HCT116 (cell line): ENCODE data around the gene EPHA1. TPM values are rescaled to one million over a fixed set of nuclear protein-coding genes. Genes with fewer than 3 reads are reported as not detected.

ENCODE experiments used
- ATAC-seq: fragments of 200-7000 bp; cut with Tn5 transposase; 2 replicates; pipeline ENCODE4 v1.9.1; 2020; ENCODE audit warnings: mild to moderate bottlenecking, moderate library complexity
- BruUV-seq: library from RNA; stranded (reverse); fragments of 400-500 nt; replicated peaks from 2 replicates; lab custom pipeline; 2021; lab: Mats Ljungman, UMichigan
- CTCF ChIA-PET: fragments of 300-600 bp; sonication (Branson Sonifier 250); formaldehyde crosslinking; loops from one replicate; lab custom pipeline; 2021; ENCODE audit warnings: antibody characterized with exemption; lab: Charles Lee
- POLR2A ChIA-PET: fragments of 300-600, 350-600 bp; sonication (Branson Sonifier 250); formaldehyde crosslinking; loops from one replicate; lab custom pipeline; 2021; ENCODE audit warnings: antibody characterized with exemption; lab: Charles Lee
- RAD21 ChIA-PET, 2 experiments: fragments of 300-600 bp; sonication (Branson Sonifier 250); formaldehyde crosslinking; loops; one replicate each; lab custom pipeline; 2023; ENCODE audit warnings: low total read pairs in 2 of 2; ENCODE audit not compliant: uncharacterized antibody in 2 of 2, unreplicated experiment in 2 of 2, low non-redundant PET in 1 of 2; lab: Charles Lee
- DNase-seq: peaks from one replicate; pipeline ENCODE4 v3.0.0-alpha.2; 2010; ENCODE audit warnings: low read depth, low spot score
- H2AFZ ChIP-seq: fragments of 200-600 bp; shearing (Covaris generic), sonication (generic); 2 replicates; pipeline ENCODE4 v1.6.1; 2017; ENCODE audit warnings: low read depth, mixed run types, mixed read lengths, antibody characterized with exemption, low read length; ENCODE audit not compliant: poor library complexity, severe bottlenecking
- H3K27ac ChIP-seq: 2 replicates; pipeline ENCODE4 v1.5.1; 2012; ENCODE audit warnings: low read depth, low read length
- H3K27me3 ChIP-seq: fragments of 200-600 bp; sonication (generic); 2 replicates; pipeline ENCODE4 v1.6.1; 2016; ENCODE audit warnings: mixed run types, low read length, mixed read lengths; ENCODE audit not compliant: insufficient read depth
- H3K36me3 ChIP-seq, 2 experiments: fragments of 200-500 bp in 1 of 2; fragments of 200-600 bp in 1 of 2; sonication (Bioruptor generic) in 1 of 2; sonication (generic) in 1 of 2; 2 replicates each; pipeline versions ENCODE4 v1.5.1 to v1.6.1; 2014 to 2016; ENCODE audit warnings: low read length in 2 of 2, inconsistent platforms in 1 of 2, mixed read lengths in 1 of 2, mixed run types in 1 of 2; ENCODE audit not compliant: insufficient read depth in 2 of 2, control insufficient read depth in 1 of 2
- H3K4me1 ChIP-seq, 2 experiments: fragments of 200-600 bp in 1 of 2; sonication (generic) in 1 of 2; 2 replicates each; pipeline versions ENCODE4 v1.5.1 to v1.6.1; 2012 to 2017; ENCODE audit warnings: low read length in 2 of 2, inconsistent platforms in 1 of 2, mild to moderate bottlenecking in 1 of 2, mixed read lengths in 1 of 2, mixed run types in 1 of 2, moderate library complexity in 1 of 2; ENCODE audit not compliant: insufficient read depth in 2 of 2, control insufficient read depth in 1 of 2
- H3K4me2 ChIP-seq: fragments of 200-600 bp; sonication (generic); 2 replicates; pipeline ENCODE4 v1.6.1; 2017; ENCODE audit warnings: mixed run types, low read length, mixed read lengths
- H3K4me3 ChIP-seq, 2 experiments: fragments of 200-600 bp in 1 of 2; sonication (generic) in 1 of 2; replicated peaks in 1 of 2; 2 replicates each; pipeline ENCODE4 v1.5.1; 2011 to 2016; ENCODE audit warnings: low read length in 2 of 2, control low read depth in 1 of 2, low read depth in 1 of 2, mild to moderate bottlenecking in 1 of 2, mixed read lengths in 1 of 2, mixed run types in 1 of 2
- H3K79me2 ChIP-seq: fragments of 200-600 bp; sonication (generic); 2 replicates; pipeline ENCODE4 v1.6.1; 2017; ENCODE audit warnings: mild to moderate bottlenecking, mixed run types, low read length, moderate library complexity, mixed read lengths; ENCODE audit not compliant: insufficient read depth
- H3K9ac ChIP-seq: fragments of 200-600 bp; sonication (generic); 2 replicates; pipeline ENCODE4 v1.6.1; 2016; ENCODE audit warnings: low read length, mixed read lengths
- H3K9me2 ChIP-seq: fragments of 200-600 bp; sonication (generic), shearing (Covaris generic); 2 replicates; pipeline ENCODE4 v1.6.1; 2017; ENCODE audit warnings: mixed run types, mild to moderate bottlenecking, moderate library complexity; ENCODE audit not compliant: insufficient read depth
- H3K9me3 ChIP-seq, 2 experiments: fragments of 200-500 bp in 1 of 2; fragments of 200-600 bp in 1 of 2; sonication (Bioruptor generic) in 1 of 2; sonication (generic) in 1 of 2; 2 replicates each; pipeline ENCODE4 v1.6.1; 2014 to 2017; ENCODE audit warnings: low read length in 2 of 2, mixed read lengths in 2 of 2, inconsistent platforms in 1 of 2, low read depth in 1 of 2, mild to moderate bottlenecking in 1 of 2, mixed run types in 1 of 2, moderate library complexity in 1 of 2; ENCODE audit not compliant: control insufficient read depth in 1 of 2, insufficient read depth in 1 of 2
- H4K20me1 ChIP-seq: fragments of 200-600 bp; sonication (generic), shearing (Covaris generic); 2 replicates; pipeline ENCODE4 v1.6.1; 2017; ENCODE audit warnings: mixed run types, mild to moderate bottlenecking, moderate library complexity; ENCODE audit not compliant: insufficient read depth
- EGR1 ChIP-seq: IDR thresholded peaks from 2 replicates; pipeline ENCODE4 v1.6.1; 2012; ENCODE audit warnings: low read depth
- EZH2 ChIP-seq: fragments of 200-600 bp; sonication (generic); IDR thresholded peaks from 2 replicates; pipeline ENCODE4 v1.6.1; 2017; ENCODE audit warnings: antibody characterized with exemption, mixed run types
- EZH2phosphoT487 ChIP-seq: fragments of 200-600 bp; IDR thresholded peaks from 2 replicates; pipeline ENCODE4 v1.6.1; 2018; ENCODE audit warnings: antibody characterized with exemption, borderline replicate concordance
- FOSL1 ChIP-seq: IDR thresholded peaks from 2 replicates; pipeline ENCODE4 v1.6.1; 2012; ENCODE audit warnings: low read depth
- JUND ChIP-seq: IDR thresholded peaks from 2 replicates; pipeline ENCODE4 v1.6.1; 2012
- POLR2AphosphoS5 ChIP-seq: IDR thresholded peaks from 2 replicates; pipeline ENCODE4 v1.6.1; 2011; ENCODE audit warnings: mild to moderate bottlenecking, low read depth, low read length, moderate library complexity
- RAD21 ChIP-seq: IDR thresholded peaks from 2 replicates; pipeline ENCODE4 v1.6.1; 2012; ENCODE audit warnings: low read depth, mild to moderate bottlenecking
- SP1 ChIP-seq: IDR thresholded peaks from 2 replicates; pipeline ENCODE4 v1.6.1; 2012; ENCODE audit warnings: low read depth
- TCF7L2 ChIP-seq: IDR thresholded peaks from 2 replicates; pipeline ENCODE4 v1.7.0; 2011; ENCODE audit warnings: borderline replicate concordance, inconsistent platforms; ENCODE audit not compliant: insufficient read depth, insufficient read length; ENCODE audit errors: extremely low read depth
- ZFX ChIP-seq: fragments of 450-650 bp; IDR thresholded peaks from 2 replicates; pipeline ENCODE4 v1.6.1; 2017
- intact Hi-C: fragments of 100-400 bp; cut with micrococcal nuclease; formaldehyde crosslinking; loops from 2 replicates; pipeline ENCODE4 v1.10.0; 2022
- total RNA-seq: library from RNA; stranded (reverse); gene quantifications from one replicate; pipeline ENCODE4 v1.2.1, GENCODE V29; 2021; ENCODE audit not compliant: unreplicated experiment
- TF ChIP-seq, protein P1 (sequence below), 3 experiments: fragments of 200-600 bp in 1 of 3; sonication (generic) in 1 of 3; IDR thresholded peaks in 2 of 3; conservative IDR thresholded peaks in 1 of 3; 2 replicates each; pipeline ENCODE4 v1.5.1; 2012 to 2017; ENCODE audit warnings: low read depth in 2 of 3, low read length in 2 of 3, antibody characterized with exemption in 1 of 3, borderline replicate concordance in 1 of 3, control low read depth in 1 of 3, mild to moderate bottlenecking in 1 of 3, mixed read lengths in 1 of 3, mixed run types in 1 of 3, moderate library complexity in 1 of 3; ENCODE audit not compliant: insufficient read depth in 1 of 3
- TF ChIP-seq, protein P2 (sequence below): IDR thresholded peaks from 2 replicates; pipeline ENCODE4 v1.6.1; 2012; ENCODE audit warnings: low read depth
- TF ChIP-seq, protein P3 (sequence below): IDR thresholded peaks from 2 replicates; pipeline ENCODE4 v1.6.1; 2012
- TF ChIP-seq, protein P4 (sequence below): IDR thresholded peaks from 2 replicates; pipeline ENCODE4 v1.6.1; 2011; ENCODE audit warnings: mild to moderate bottlenecking, low read length, moderate library complexity; ENCODE audit not compliant: insufficient replicate concordance; ENCODE audit errors: extremely low read depth

The EPHA1 gene
- total RNA-seq, 1 experiment from 2014 or later: 29.9 TPM

GRCh38 chr7:143455491-143455890 is 46.8 kb upstream of the EPHA1 start (continued):
- TF ChIP-seq, protein P1, sequence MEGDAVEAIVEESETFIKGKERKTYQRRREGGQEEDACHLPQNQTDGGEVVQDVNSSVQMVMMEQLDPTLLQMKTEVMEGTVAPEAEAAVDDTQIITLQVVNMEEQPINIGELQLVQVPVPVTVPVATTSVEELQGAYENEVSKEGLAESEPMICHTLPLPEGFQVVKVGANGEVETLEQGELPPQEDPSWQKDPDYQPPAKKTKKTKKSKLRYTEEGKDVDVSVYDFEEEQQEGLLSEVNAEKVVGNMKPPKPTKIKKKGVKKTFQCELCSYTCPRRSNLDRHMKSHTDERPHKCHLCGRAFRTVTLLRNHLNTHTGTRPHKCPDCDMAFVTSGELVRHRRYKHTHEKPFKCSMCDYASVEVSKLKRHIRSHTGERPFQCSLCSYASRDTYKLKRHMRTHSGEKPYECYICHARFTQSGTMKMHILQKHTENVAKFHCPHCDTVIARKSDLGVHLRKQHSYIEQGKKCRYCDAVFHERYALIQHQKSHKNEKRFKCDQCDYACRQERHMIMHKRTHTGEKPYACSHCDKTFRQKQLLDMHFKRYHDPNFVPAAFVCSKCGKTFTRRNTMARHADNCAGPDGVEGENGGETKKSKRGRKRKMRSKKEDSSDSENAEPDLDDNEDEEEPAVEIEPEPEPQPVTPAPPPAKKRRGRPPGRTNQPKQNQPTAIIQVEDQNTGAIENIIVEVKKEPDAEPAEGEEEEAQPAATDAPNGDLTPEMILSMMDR (IDR thresholded peaks at IDR 0.05 in 2 of 3, conservative IDR thresholded peaks at IDR 0.05 in 1 of 3; ENCODE audit: borderline replicate concordance in 1 of 3, insufficient read depth in 1 of 3, low read depth in 2 of 3, low read length in 2 of 3): no peak
- no peak for TF ChIP-seq TCF7L2
- no peak for TF ChIP-seq EZH2

GRCh38 chr7:143454091-143454680 is 45.5 kb upstream of the EPHA1 start:
- ATAC-seq (no peak), DNase-seq (no peak)
- Histone ChIP-seq H4K20me1 (no peaks in the 10 kb centered on the region), H2AFZ (no peak overlapping the region), H3K9ac (no peak overlapping the region), H3K4me2 (no peak overlapping the region), H3K36me3 (no peaks in the 10 kb centered on the region), H3K4me1 (no peaks in the 10 kb centered on the region), H3K79me2 (no peaks in the 10 kb centered on the region), H3K27ac (no peak overlapping the region), H3K4me3 (no peak overlapping the region), H3K9me2 (no peaks in the 10 kb centered on the region), H3K27me3 (no peaks in the 10 kb centered on the region), H3K9me3 (no peaks in the 10 kb centered on the region)
- intact Hi-C loops: no loop called here
- no TSS peak for BruUV-seq
- ChIA-PET RAD21 (no interaction called here), CTCF (no interaction called here), POLR2A (no interaction called here)
- no peak for TF ChIP-seq JUND
- TF ChIP-seq, protein P2, sequence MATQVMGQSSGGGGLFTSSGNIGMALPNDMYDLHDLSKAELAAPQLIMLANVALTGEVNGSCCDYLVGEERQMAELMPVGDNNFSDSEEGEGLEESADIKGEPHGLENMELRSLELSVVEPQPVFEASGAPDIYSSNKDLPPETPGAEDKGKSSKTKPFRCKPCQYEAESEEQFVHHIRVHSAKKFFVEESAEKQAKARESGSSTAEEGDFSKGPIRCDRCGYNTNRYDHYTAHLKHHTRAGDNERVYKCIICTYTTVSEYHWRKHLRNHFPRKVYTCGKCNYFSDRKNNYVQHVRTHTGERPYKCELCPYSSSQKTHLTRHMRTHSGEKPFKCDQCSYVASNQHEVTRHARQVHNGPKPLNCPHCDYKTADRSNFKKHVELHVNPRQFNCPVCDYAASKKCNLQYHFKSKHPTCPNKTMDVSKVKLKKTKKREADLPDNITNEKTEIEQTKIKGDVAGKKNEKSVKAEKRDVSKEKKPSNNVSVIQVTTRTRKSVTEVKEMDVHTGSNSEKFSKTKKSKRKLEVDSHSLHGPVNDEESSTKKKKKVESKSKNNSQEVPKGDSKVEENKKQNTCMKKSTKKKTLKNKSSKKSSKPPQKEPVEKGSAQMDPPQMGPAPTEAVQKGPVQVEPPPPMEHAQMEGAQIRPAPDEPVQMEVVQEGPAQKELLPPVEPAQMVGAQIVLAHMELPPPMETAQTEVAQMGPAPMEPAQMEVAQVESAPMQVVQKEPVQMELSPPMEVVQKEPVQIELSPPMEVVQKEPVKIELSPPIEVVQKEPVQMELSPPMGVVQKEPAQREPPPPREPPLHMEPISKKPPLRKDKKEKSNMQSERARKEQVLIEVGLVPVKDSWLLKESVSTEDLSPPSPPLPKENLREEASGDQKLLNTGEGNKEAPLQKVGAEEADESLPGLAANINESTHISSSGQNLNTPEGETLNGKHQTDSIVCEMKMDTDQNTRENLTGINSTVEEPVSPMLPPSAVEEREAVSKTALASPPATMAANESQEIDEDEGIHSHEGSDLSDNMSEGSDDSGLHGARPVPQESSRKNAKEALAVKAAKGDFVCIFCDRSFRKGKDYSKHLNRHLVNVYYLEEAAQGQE: no peak
- no peak for TF ChIP-seq ZFX
- TF ChIP-seq, protein P1 (IDR thresholded peaks at IDR 0.05 in 2 of 3, conservative IDR thresholded peaks at IDR 0.05 in 1 of 3; ENCODE audit: borderline replicate concordance in 1 of 3, insufficient read depth in 1 of 3, low read depth in 2 of 3, low read length in 2 of 3): no peak
- TF ChIP-seq EGR1: no peak
- no peak for TF ChIP-seq RAD21
- no peak for TF ChIP-seq FOSL1
- TF ChIP-seq, protein P3, sequence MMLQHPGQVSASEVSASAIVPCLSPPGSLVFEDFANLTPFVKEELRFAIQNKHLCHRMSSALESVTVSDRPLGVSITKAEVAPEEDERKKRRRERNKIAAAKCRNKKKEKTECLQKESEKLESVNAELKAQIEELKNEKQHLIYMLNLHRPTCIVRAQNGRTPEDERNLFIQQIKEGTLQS: no peak
- no peak for TF ChIP-seq POLR2AphosphoS5
- TF ChIP-seq SP1: no peak
- TF ChIP-seq, protein P4, sequence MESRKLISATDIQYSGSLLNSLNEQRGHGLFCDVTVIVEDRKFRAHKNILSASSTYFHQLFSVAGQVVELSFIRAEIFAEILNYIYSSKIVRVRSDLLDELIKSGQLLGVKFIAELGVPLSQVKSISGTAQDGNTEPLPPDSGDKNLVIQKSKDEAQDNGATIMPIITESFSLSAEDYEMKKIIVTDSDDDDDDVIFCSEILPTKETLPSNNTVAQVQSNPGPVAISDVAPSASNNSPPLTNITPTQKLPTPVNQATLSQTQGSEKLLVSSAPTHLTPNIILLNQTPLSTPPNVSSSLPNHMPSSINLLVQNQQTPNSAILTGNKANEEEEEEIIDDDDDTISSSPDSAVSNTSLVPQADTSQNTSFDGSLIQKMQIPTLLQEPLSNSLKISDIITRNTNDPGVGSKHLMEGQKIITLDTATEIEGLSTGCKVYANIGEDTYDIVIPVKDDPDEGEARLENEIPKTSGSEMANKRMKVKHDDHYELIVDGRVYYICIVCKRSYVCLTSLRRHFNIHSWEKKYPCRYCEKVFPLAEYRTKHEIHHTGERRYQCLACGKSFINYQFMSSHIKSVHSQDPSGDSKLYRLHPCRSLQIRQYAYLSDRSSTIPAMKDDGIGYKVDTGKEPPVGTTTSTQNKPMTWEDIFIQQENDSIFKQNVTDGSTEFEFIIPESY: no peak
- no peak for TF ChIP-seq EZH2phosphoT487
